Measurements from ENCODE around the gene POMC.
"Not testable (repeated sequence)": the region's sequence is repeated elsewhere in the genome, so short reads cannot be mapped to it uniquely, and the experiment has no call there.

The POMC gene

DNA sequence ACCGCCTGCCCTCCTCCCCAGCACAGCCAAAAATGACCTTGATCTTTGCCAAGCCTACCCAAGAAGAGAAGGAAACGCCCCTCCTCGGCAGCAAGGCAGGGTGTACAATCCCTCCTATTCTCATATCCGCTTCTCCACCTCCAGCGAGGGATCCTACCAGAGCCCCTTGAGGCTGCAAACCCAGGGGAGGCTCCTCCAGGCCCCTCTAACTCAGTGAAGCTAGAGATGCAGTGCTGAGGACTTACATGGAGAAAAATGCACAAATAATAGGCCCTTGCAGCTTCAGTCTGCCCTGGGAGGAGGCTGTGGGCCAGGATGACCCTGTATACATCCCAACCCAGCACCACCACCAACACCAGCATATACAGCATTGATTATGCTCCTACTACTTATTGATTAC lies 46.9 kb upstream of the POMC start:
- no peak overlapping the region for H3K4me3 ChIP-seq (ENCODE audit: low read depth in 1 of 2, low read length in 2 of 2)
- H4K20me1 ChIP-seq (ENCODE audit: insufficient read depth, low read length) = no peaks in the 10 kb centered on the region
- DNase-seq (no peak), ATAC-seq (ENCODE audit: insufficient read depth, low read depth) (no peak)
- H3K9ac ChIP-seq (ENCODE audit: low read depth, low read length) = no peak overlapping the region
- no peaks in the 10 kb centered on the region for H3K79me2 ChIP-seq (ENCODE audit: insufficient read depth, low read length)
- no peak overlapping the region for H3K4me2 ChIP-seq (ENCODE audit: insufficient read depth, low read length)
- H3K27me3 ChIP-seq (ENCODE audit: insufficient read depth, low read length, poor library complexity) = no peaks in the 10 kb centered on the region
- no peak overlapping the region for H3K27ac ChIP-seq (ENCODE audit: low read length)
- no peak overlapping the region for H2AFZ ChIP-seq (ENCODE audit: low read depth, low read length)
- H3K9me3 ChIP-seq (ENCODE audit: insufficient read depth, low read length, severe bottlenecking) = no peaks in the 10 kb centered on the region
- H3K4me1 ChIP-seq (ENCODE audit: insufficient read depth, low read length) = peaks cover 25% of the 10 kb centered on the region
- TF ChIP-seq EZH2 (IDR thresholded peaks at IDR 0.05; ENCODE audit: borderline replicate concordance, low read depth, low read length, severe bottlenecking) = no peak
- TF ChIP-seq, protein P1, sequence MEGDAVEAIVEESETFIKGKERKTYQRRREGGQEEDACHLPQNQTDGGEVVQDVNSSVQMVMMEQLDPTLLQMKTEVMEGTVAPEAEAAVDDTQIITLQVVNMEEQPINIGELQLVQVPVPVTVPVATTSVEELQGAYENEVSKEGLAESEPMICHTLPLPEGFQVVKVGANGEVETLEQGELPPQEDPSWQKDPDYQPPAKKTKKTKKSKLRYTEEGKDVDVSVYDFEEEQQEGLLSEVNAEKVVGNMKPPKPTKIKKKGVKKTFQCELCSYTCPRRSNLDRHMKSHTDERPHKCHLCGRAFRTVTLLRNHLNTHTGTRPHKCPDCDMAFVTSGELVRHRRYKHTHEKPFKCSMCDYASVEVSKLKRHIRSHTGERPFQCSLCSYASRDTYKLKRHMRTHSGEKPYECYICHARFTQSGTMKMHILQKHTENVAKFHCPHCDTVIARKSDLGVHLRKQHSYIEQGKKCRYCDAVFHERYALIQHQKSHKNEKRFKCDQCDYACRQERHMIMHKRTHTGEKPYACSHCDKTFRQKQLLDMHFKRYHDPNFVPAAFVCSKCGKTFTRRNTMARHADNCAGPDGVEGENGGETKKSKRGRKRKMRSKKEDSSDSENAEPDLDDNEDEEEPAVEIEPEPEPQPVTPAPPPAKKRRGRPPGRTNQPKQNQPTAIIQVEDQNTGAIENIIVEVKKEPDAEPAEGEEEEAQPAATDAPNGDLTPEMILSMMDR (IDR thresholded peaks at IDR 0.05; ENCODE audit: borderline replicate concordance, extremely low read depth, low read length, poor library complexity, severe bottlenecking) = no peak
- H3K36me3 ChIP-seq (ENCODE audit: insufficient read depth, low read length) = no peaks in the 10 kb centered on the region

DNA sequence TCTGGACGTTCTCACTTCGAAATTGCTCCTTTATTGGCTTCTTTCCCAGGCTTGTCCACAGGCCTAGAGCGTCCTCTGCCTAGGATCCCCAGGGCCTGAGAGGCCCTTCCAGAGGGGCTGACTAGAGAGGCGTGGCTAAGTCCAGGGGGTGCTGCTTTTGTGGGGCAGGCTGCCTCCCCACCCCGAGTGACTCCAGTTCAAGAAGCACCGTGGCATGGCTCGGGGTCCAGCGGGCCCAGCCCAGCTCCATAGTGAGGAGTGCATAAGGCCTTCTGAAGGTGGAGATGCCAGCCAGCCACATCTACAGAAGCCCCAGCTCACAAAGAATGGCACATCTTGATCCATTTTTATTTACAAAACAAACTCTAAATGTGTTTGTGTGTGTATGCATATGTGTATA lies 44.8 kb upstream of the POMC start:
- ATAC-seq (ENCODE audit: insufficient read depth, low read depth) = no peak
- no peak overlapping the region for H2AFZ ChIP-seq (ENCODE audit: low read depth, low read length)
- TF ChIP-seq, protein P1 (IDR thresholded peaks at IDR 0.05; ENCODE audit: borderline replicate concordance, extremely low read depth, low read length, poor library complexity, severe bottlenecking) = no peak
- no peak for TF ChIP-seq EZH2 (IDR thresholded peaks at IDR 0.05; ENCODE audit: borderline replicate concordance, low read depth, low read length, severe bottlenecking)

DNA sequence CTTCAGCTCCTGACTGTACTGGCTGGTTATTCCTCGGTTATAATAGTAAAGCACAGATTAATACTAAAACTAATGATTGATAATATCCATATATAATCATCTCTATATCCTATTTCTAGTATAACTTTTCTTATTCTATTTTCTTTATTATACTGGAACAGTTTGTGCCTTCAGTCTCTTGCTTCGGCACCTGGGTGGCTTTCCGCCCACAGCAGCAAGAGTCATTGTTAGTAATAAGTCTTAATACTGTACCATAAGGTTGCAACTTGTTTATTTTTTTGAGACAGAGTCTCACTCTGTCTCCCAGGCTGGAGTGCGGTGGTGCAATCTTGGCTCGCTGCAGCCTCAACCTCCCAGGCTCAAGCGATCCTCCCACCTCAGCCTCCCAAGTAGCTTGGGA lies 42.5 kb upstream of the POMC start:
- not testable (repeated sequence) for ATAC-seq (ENCODE audit: insufficient read depth, low read depth); H3K4me3 ChIP-seq (ENCODE audit: low read depth in 1 of 2, low read length in 2 of 2); H3K9ac ChIP-seq (ENCODE audit: low read depth, low read length); H3K36me3 ChIP-seq (ENCODE audit: insufficient read depth, low read length); DNase-seq; H2AFZ ChIP-seq (ENCODE audit: low read depth, low read length); H3K9me3 ChIP-seq (ENCODE audit: insufficient read depth, low read length, severe bottlenecking); H3K79me2 ChIP-seq (ENCODE audit: insufficient read depth, low read length); H3K4me2 ChIP-seq (ENCODE audit: insufficient read depth, low read length); H4K20me1 ChIP-seq (ENCODE audit: insufficient read depth, low read length); H3K27me3 ChIP-seq (ENCODE audit: insufficient read depth, low read length, poor library complexity)
- peak overlapping the region; percentile 41; the same call in 1 of the 2 replicates for H3K27ac ChIP-seq (ENCODE audit: low read length)
- peaks cover 43% of the 10 kb centered on the region for H3K4me1 ChIP-seq (ENCODE audit: insufficient read depth, low read length)

More for the DNA sequence above, 44.8 kb upstream of the POMC start:
- Histone ChIP-seq H3K79me2 (ENCODE audit: insufficient read depth, low read length) (no peaks in the 10 kb centered on the region), H3K4me3 (ENCODE audit: low read depth in 1 of 2, low read length in 2 of 2) (no peak overlapping the region), H3K27me3 (ENCODE audit: insufficient read depth, low read length, poor library complexity) (no peaks in the 10 kb centered on the region), H3K4me2 (ENCODE audit: insufficient read depth, low read length) (no peak overlapping the region), H3K9me3 (ENCODE audit: insufficient read depth, low read length, severe bottlenecking) (no peaks in the 10 kb centered on the region), H3K27ac (ENCODE audit: low read length) (no peak overlapping the region), H3K36me3 (ENCODE audit: insufficient read depth, low read length) (no peaks in the 10 kb centered on the region), H3K4me1 (ENCODE audit: insufficient read depth, low read length) (peaks cover 42% of the 10 kb centered on the region), H3K9ac (ENCODE audit: low read depth, low read length) (no peak overlapping the region), H4K20me1 (ENCODE audit: insufficient read depth, low read length) (0 out of 2 replicates have a peak, but pooled peaks cover 4% of the 10 kb centered on the region)
- DNase-seq = no peak

DNA sequence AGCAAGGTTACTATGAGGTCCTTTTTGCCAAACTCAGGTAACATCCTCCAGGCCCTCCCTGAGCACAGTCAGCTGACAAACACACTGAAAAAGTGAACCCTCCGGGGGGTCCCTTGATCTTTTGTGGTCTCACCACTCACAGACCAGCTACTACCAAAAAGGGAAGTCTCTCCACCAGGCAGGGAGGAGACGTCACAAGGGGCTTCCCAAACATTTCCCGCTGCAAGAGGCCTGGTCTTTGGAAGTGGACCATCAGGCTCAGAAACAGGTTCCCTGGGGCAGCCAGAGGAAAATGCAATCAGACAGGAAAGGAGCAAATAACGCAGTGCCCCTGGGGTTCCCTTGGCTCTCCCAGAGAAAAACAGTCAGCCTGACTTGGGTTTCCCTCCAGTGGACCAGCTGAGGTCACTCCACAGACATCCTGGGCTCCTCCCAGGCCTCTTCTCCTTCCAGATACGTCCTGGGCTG lies 38.7 kb upstream of the POMC start:
- no peak for TF ChIP-seq EZH2 (IDR thresholded peaks at IDR 0.05; ENCODE audit: borderline replicate concordance, low read depth, low read length, severe bottlenecking)
- TF ChIP-seq, protein P1 (IDR thresholded peaks at IDR 0.05; ENCODE audit: borderline replicate concordance, extremely low read depth, low read length, poor library complexity, severe bottlenecking) = no peak
- peak overlapping the region; percentile 39; the same call in 1 of the 2 replicates for H3K27ac ChIP-seq (ENCODE audit: low read length)
- H3K9ac ChIP-seq (ENCODE audit: low read depth, low read length) = no peak overlapping the region
- peak; percentile 43 for DNase-seq
- no peaks in the 10 kb centered on the region for H3K27me3 ChIP-seq (ENCODE audit: insufficient read depth, low read length, poor library complexity)
- no peak overlapping the region for H3K4me2 ChIP-seq (ENCODE audit: insufficient read depth, low read length)
- H3K36me3 ChIP-seq (ENCODE audit: insufficient read depth, low read length) = no peaks in the 10 kb centered on the region
- 0 out of 2 replicates have a peak, but pooled peaks cover 4% of the 10 kb centered on the region for H4K20me1 ChIP-seq (ENCODE audit: insufficient read depth, low read length)
- H2AFZ ChIP-seq (ENCODE audit: low read depth, low read length) = no peak overlapping the region
- H3K79me2 ChIP-seq (ENCODE audit: insufficient read depth, low read length) = no peaks in the 10 kb centered on the region
- no peak for ATAC-seq (ENCODE audit: insufficient read depth, low read depth)
- no peaks in the 10 kb centered on the region for H3K9me3 ChIP-seq (ENCODE audit: insufficient read depth, low read length, severe bottlenecking)
- no peak overlapping the region for H3K4me3 ChIP-seq (ENCODE audit: low read depth in 1 of 2, low read length in 2 of 2)
- peaks cover 39% of the 10 kb centered on the region for H3K4me1 ChIP-seq (ENCODE audit: insufficient read depth, low read length)

Data from DND-41 (cell line).